Fibroblast of villous mesenchyme (primary cell): Measurements from ENCODE around the gene CGB3. TPM values are rescaled to one million over a fixed set of nuclear protein-coding genes. Genes with fewer than 3 reads are reported as not detected.
A peak's percentile ranks its signal among the peaks of the same experiment; 100 is the strongest.
"Not testable (repeated sequence)": the region's sequence is repeated elsewhere in the genome, so short reads cannot be mapped to it uniquely, and the experiment has no call there.

Experiments used
- DNase-seq: peaks from one replicate; pipeline ENCODE4 v3.0.0-alpha.2; 2010; ENCODE audit warnings: low read depth
- H3K4me3 ChIP-seq: 2 replicates; pipeline ENCODE4 v1.5.1; 2011; ENCODE audit warnings: low read depth, mild to moderate bottlenecking, low read length
- total RNA-seq: library from RNA; depleted of rRNA; stranded (reverse); fragments of >200 nt; gene quantifications from 2 replicates; pipeline ENCODE4 v1.2.3, GENCODE V29; 2012
- TF ChIP-seq, protein P1 (sequence below): IDR thresholded peaks from 2 replicates; pipeline ENCODE4 v1.5.1; 2012; ENCODE audit warnings: low read depth, mild to moderate bottlenecking, low read length; ENCODE audit not compliant: insufficient read depth

CGB3 gene
- not detected in 2 replicates for total RNA-seq

DNA sequence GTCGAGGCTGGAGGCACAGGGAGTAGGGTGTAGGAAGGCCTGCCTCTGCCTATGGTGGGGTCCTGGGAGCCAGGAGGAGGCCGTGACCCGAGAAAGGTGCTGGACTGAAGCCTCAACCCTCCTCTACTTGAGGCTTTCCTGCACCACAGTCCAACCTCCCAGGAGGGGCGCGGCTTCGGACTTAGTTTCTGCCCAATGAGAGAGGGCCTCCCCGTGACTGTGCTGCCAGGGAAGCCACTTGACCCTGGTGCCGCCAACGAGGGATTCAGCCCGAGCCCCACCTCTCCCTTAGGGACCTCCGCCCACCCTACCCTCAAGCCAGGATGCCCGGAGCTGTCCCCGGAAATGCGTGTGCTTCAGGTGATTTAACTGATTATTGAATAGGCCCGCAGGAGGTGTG, at the start of gene CGB3:
Gene CGB3 (minus strand): TSS at position 101 of the 400 bp plus-strand sequence. CDS start 362 bp downstream, outside the sequence.
- H3K4me3 ChIP-seq, DNase-seq: not testable (repeated sequence)

DNA sequence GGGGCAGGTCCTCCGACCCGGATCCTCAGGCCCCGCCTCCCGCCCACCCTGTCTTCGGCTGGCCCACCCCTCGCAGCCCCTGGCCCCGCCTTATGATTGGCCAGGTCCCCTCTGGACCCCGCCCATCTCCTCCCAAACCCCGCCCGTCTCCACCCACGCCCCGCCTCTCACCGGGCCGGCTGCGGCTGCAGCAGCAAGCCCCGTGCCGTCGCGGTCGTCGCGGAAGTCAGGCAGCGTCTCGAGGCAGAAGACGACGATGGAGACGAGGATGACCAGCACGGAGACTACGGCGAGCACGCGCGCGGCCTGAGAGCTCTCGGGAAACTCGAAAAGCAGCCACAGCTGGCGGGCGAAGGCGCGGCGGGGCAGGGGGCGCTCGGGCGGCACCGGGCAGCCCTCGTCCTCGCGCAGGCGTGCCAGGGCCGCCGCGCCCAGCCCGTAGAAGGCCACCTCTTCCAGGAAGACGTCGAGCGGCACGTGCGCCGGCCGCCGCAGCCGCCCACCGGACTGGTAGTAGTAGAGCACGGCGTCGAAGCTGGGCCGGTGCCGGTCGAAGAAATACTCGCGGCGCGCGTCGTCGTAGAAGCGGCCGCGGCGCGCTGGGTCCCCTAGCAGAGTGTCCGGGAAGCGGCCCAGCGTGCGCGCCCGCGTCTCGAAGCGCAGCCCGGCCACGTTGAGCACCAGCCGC, 47.9 kb upstream of the CGB3 start:
- no peak overlapping the region for H3K4me3 ChIP-seq
- DNase-seq = no peak
- TF ChIP-seq, protein P1, sequence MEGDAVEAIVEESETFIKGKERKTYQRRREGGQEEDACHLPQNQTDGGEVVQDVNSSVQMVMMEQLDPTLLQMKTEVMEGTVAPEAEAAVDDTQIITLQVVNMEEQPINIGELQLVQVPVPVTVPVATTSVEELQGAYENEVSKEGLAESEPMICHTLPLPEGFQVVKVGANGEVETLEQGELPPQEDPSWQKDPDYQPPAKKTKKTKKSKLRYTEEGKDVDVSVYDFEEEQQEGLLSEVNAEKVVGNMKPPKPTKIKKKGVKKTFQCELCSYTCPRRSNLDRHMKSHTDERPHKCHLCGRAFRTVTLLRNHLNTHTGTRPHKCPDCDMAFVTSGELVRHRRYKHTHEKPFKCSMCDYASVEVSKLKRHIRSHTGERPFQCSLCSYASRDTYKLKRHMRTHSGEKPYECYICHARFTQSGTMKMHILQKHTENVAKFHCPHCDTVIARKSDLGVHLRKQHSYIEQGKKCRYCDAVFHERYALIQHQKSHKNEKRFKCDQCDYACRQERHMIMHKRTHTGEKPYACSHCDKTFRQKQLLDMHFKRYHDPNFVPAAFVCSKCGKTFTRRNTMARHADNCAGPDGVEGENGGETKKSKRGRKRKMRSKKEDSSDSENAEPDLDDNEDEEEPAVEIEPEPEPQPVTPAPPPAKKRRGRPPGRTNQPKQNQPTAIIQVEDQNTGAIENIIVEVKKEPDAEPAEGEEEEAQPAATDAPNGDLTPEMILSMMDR = no peak

DNA sequence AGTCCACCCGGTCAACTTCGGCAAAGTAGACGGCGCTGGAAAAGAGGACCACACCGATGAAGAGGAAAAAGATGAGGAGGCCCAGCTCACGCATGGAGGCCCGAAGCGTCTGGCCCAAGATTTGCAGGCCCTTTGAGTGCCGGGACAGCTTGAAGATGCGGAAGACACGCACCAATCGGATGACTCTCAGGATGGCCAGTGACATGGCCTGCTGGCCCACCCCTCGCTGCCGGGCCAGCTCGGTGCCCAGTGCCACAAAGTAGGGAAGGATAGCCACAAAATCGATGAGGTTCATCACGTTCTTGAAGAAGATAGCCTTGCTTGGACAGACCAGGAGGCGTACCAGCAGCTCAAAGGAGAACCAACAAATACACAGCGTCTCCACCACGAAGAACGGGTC, 46.3 kb upstream of the CGB3 start:
- TF ChIP-seq, protein P1 = no peak
- no peak for DNase-seq

DNA sequence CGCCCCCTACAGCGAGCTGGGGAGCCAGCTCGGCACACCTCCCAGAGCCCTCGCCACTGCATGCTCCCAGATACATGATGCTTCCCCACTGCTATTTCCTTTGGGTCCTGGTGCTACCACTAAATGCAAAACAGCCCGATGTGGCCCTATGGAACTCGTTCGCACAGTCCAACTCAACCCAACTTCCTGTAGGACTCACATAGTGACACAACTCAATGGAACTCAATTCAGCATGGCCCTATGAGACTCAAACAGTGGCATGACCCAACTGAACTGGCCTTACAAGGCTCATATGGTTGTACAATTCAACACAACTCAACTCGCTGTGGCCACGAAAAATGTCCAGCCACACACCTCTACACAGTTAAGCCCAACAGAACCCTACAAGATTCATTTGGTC, 44.9 kb upstream of the CGB3 start:
- TF ChIP-seq, protein P1 = no peak
- H3K4me3 ChIP-seq = no peak overlapping the region
- no peak for DNase-seq

More for the DNA sequence above, 46.3 kb upstream of the CGB3 start:
- H3K4me3 ChIP-seq = no peak overlapping the region

DNA sequence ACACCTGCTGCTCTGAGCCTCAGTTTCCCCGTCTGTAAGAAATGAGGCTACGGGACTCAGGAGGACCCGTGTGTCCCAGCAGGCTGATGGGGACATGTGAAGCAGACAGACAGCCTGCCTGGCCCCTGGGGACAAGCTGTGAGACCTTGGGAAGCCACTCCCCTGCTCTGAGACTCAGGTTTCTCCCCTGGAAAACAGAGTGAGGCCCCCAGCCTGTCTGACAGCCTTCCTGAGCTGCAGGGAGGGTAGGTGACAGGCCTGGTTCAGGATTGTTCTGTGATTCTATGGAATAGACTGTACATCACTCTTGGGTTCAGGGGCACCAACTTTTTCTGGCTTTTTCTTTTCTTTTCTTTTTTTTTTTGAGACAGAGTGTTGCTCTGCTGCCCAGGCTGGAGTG, 43.4 kb upstream of the CGB3 start:
- TF ChIP-seq, protein P1 = no peak
- no peak for DNase-seq

DNA sequence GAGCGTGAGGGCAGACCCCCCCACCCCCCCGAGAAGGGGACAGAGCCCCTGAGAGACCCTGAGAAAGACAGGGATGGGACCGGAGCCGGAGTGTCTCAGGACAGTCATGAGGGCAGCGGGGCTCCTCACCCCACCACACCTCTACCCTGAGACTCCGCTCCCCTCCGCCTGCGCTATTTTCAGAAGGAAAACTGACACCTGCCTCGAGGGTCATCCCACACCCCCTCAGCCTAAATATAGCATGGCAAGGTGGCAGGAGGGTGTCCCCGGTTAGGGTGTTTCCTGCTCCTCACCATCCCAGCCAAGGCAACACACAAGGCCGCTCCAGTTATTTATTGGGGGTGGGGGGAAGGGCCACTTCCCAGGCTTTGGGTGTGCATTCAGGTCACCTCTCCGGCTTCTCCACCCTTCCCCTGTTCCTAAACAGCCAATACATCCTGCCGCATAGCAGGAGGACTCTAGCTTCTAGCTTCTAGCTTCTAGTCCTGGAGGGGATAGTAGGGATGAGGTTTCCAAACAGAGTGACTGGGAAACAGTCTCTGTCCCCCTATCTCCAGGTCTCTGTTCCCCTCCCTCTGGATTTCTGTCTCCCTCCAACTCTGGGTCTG, 41.9 kb upstream of the CGB3 start:
- no peak overlapping the region for H3K4me3 ChIP-seq
- TF ChIP-seq, protein P1 = no peak
- DNase-seq = no peak

More for the DNA sequence above, 43.4 kb upstream of the CGB3 start:
- no peak overlapping the region for H3K4me3 ChIP-seq

DNA sequence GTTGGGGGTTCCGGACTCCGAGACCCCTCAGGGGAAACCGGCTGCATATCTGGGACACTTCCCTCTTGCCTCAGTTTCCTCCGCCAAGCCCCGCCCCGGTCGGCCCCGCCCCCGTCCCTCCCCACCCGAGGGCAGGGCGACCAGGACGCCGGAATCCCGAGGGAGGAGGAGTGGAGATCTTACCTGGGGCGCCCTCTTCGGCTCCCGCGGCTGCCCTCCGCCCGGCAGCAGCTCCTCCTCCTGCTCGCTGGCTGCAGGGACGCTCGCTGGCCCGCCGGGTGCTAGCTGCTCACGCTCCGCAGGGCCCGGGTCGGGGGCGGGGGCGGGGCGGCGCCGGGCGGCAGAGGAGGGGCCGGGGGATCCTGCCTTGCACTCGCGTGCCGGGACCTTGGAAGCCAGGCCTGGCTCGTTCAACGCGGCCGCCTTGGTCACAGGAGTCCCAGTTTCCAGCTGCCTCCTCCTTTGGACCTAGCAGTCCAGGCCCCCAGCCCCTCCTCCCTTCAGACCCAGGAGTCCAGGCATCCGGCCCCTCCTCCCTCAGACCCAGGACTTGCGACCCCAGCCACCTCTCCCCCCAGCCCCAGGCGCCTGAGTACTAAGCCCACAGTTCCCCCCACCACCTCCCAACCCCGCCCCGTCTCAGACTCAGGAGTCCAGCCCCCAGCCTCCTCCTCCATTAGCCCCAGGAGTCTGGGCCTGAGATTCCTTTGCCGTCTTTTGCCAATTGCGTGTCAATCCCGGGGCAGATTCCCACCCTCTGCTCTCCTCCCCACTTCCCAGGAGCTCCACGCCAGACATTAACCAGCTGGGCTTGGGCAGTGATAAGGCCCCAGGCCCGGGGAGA, 40.9 kb upstream of the CGB3 start, which contains the start of gene NTF4:
Gene NTF4 (minus strand): TSS at position 51 of the 844 bp plus-strand sequence. CDS start 2,821 bp downstream, outside the sequence.
- peak within 1 kb of the TSS; percentile 27 for H3K4me3 ChIP-seq
- DNase-seq = peak; percentile 30
- TF ChIP-seq, protein P1 = no peak
